Measurements from ENCODE around the gene SRGAP2B. TPM values are rescaled to one million over a fixed set of nuclear protein-coding genes. Genes with fewer than 3 reads are reported as not detected.
"Not testable (repeated sequence)": the region's sequence is repeated elsewhere in the genome, so short reads cannot be mapped to it uniquely, and the experiment has no call there.

Gene SRGAP2B
- total RNA-seq, 1 donor from 2014 or later: 9.9 TPM

- not testable (repeated sequence) for ATAC-seq (ENCODE audit: poor library complexity); DNase-seq
These were observed 83.3 kb downstream of the SRGAP2B start for GRCh38 chr1:145011811-145012210.

GRCh38 chr1:145010580-145010979 is 84.5 kb downstream of the SRGAP2B start:
- intact Hi-C loops (cut with DNase I); DNase-seq; ATAC-seq (ENCODE audit: poor library complexity): not testable (repeated sequence)

More at GRCh38 chr1:145011811-145012210, 83.3 kb downstream of the SRGAP2B start:
- intact Hi-C loops (cut with DNase I): not testable (repeated sequence)

GRCh38 chr1:145009928-145010327 is 85.2 kb downstream of the SRGAP2B start:
- DNase-seq; intact Hi-C loops (cut with DNase I): not testable (repeated sequence)
- peak; percentile 40 for ATAC-seq (ENCODE audit: poor library complexity)

- intact Hi-C loops (cut with DNase I); DNase-seq: not testable (repeated sequence)
- ATAC-seq (ENCODE audit: poor library complexity): peak; percentile 86
These were observed 86.7 kb downstream of the SRGAP2B start for GRCh38 chr1:145008388-145008787.

GRCh38 chr1:145005142-145005541 is 90.0 kb downstream of the SRGAP2B start:
- intact Hi-C loops (cut with DNase I); DNase-seq; ATAC-seq (ENCODE audit: poor library complexity): not testable (repeated sequence)

GRCh38 chr1:145001381-145001780 is 93.7 kb downstream of the SRGAP2B start:
- ATAC-seq (ENCODE audit: poor library complexity); intact Hi-C loops (cut with DNase I); DNase-seq: not testable (repeated sequence)

- intact Hi-C loops (cut with DNase I); ATAC-seq (ENCODE audit: poor library complexity); DNase-seq: not testable (repeated sequence)
These were observed 94.3 kb downstream of the SRGAP2B start for GRCh38 chr1:145000743-145001326.

- intact Hi-C loops (cut with DNase I); DNase-seq; ATAC-seq (ENCODE audit: poor library complexity): not testable (repeated sequence)
These were observed 94.9 kb downstream of the SRGAP2B start for GRCh38 chr1:145000074-145000742.

DNA sequence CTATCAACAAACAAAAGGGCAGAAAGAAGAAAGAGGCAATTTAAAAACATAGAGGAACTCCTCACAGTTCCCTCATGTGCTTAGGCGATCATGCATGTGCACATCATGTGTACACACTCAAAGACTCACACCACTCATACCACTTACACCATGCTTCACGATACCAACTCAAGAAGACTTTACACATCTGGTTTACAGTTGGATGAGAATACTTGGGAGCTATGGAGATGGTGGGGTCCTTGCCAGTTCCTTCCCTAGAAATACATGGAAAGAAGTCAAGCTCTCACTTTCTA is 96.2 kb downstream of the SRGAP2B start:
- intact Hi-C loops (cut with DNase I); DNase-seq; ATAC-seq (ENCODE audit: poor library complexity): not testable (repeated sequence)

GRCh38 chr1:144998134-144998980 is 96.8 kb downstream of the SRGAP2B start:
- intact Hi-C loops (cut with DNase I); DNase-seq; ATAC-seq (ENCODE audit: poor library complexity): not testable (repeated sequence)

DNA sequence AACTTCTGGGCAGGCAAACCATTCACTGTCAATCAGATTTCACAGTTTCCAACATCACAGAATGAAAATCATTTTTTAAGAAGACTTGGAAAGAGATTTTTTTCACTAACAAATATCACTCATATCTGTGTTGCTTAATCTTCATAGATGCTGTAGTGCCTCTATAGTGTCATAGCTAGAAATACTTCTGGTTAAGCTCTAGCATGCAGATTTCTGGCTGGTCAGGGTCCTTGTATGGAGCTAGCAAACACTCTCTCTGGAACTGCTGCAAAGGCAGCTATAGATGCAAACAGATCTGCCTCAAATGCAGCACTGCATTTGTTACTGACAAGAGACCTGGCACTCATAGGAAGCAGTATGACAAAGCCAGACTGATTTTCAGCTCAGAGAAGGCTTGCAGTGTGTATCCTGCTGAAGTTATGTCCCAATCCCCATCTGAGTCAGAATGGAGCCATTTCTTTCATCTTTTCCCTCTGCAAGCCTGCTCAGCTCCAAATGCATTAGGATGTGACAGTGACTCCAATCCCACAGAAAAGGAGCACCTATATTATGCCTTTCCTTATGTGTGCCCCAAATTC is 99.2 kb downstream of the SRGAP2B start:
- ATAC-seq (ENCODE audit: poor library complexity); intact Hi-C loops (cut with DNase I): not testable (repeated sequence)

DNA sequence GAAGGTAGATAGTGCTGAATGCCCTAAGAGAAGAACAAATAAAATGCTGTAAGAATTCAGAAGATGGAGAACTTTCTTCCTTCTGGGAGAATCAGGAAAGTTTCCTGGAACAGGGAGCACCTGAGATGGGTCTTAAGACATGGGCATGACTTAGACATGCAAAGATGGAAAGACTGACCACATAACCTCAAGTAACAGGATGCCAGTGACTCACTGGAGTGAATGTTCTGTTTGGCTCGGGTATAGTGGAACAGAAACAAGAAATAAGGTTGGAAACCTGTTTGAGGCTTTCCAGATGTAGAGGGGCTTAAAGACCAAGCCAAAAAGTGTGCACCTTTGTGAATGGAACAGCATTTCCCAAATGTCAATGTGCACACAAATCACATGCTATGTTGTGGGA is 102.2 kb downstream of the SRGAP2B start:
- intact Hi-C loops (cut with DNase I); ATAC-seq (ENCODE audit: poor library complexity); DNase-seq: not testable (repeated sequence)

More for the DNA sequence above, 99.2 kb downstream of the SRGAP2B start:
- not testable (repeated sequence) for DNase-seq

DNA sequence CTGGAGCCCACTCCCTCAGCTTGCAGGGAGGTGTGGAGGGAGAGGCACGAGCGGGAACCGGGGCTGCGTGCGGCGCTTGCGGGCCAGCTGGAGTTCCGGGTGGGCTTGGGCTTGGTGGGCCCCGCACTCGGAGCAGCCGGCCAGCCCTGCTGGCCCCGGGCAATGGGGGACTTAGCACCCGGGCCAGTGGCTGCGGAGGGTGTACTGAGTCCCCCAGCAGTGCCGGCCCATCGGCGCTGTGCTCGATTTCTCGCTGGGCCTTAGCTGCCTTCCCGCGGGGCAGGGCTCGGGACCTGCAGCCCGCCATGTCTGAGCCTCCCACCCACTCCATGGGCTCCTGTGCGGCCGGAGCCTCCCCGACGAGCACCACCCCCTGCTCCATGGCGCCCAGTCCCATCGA is 104.5 kb downstream of the SRGAP2B start:
- not testable (repeated sequence) for ATAC-seq (ENCODE audit: poor library complexity)

DNA sequence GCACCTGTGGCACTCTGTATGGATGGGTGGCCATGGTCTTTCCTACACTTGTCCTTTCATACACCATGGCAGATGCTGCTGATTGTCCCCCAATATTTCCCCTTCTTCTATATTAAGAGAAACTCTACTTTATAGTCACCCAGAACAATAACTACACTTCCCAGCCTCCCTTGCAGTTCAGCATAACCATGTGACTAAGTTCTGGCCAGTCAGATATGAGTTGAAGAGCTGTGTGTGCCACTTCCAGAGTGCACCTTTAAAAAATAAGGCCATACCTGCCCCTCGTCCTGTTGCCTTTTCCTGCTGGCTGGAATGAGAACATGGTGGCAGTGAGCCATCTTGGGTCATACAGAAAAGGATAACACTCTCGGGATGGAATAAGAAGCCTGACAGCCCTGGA is 108.0 kb downstream of the SRGAP2B start:
- intact Hi-C loops (cut with DNase I); DNase-seq: not testable (repeated sequence)
- peak; percentile 35 for ATAC-seq (ENCODE audit: poor library complexity)

More for the DNA sequence above, 104.5 kb downstream of the SRGAP2B start:
- intact Hi-C loops (cut with DNase I); DNase-seq: not testable (repeated sequence)

DNA sequence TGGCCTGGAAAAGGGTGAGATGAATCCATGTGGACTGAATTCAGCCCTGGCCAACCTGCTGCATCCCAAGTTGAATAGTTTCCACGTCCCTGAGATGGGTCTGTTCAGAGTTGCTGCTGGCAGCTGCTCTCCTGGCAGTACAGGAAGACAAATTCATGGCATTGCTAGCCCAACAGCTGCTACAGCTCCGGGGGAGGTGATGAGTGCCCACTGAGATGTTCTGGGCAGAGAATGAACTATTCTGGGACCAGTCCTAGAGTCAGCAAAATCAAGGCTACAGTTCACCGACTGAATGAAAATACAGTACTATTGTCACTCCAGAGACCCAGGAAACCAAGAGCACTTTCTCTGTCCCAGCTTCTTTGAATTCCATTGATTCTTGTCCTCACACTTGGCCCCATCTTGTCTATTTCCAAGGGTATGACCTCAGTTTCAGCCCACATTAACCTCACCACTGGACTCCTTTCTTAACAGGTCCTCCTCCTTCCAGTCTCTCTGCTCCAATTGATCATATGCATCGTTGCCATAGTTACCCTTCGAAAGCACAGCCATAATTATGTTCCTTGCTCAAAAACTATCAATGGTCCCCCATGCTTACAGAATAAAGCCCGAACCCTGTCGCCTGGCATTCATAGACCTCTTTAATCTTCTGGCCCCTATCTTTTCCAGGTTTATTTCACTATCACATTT is 108.8 kb downstream of the SRGAP2B start:
- peak; percentile 94 for ATAC-seq (ENCODE audit: poor library complexity)
- DNase-seq; intact Hi-C loops (cut with DNase I): not testable (repeated sequence)

DNA sequence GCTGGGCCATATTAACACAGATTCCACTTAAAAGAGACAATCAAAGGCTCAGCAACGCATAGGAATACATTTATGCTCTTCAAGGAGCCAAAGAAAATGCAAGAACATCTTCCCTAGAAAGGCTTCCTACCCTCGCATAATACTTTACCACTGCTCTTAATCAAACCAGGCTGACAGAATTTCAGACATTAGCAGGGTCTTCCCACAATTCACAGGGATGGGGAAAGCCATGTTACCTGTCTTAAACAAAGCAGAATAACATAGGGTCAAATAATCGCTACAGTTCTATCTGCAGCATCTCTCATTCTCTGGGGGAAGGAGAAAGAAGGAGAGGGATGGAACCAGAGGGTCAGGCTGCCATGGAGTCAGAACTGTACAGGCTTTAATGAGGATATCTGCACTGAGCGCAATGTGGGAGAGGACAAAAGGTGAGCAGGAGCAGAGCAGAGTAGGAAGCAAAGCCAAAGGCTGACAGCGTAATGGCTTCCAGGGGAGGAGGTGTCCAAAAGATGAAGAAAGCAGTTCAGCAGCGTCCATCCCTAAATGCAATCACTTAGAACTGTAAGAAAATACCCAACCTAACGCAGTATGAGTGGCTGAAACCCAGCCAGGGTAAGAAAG is 109.5 kb downstream of the SRGAP2B start:
- DNase-seq; intact Hi-C loops (cut with DNase I); ATAC-seq (ENCODE audit: poor library complexity): not testable (repeated sequence)

- DNase-seq; intact Hi-C loops (cut with DNase I); ATAC-seq (ENCODE audit: poor library complexity): not testable (repeated sequence)
These were observed 112.2 kb downstream of the SRGAP2B start for GRCh38 chr1:144982802-144983525.

Data from Right ventricle myocardium superior (tissue), 1 donor.